Tibial nerve (tissue), 4 donors: ENCODE data around the gene ERN2.

ENCODE experiments used
- EP300 ChIP-seq, 2 donors: sonication (generic); formaldehyde crosslinking; IDR thresholded peaks; one replicate each; pipeline ENCODE4 v1.6.1; 2017; ENCODE audit warnings: antibody characterized with exemption in 2 of 2, mild to moderate bottlenecking in 1 of 2
- POLR2A ChIP-seq, 2 donors: fragments of 450-650 bp; IDR thresholded peaks; one replicate each; pipeline ENCODE4 v1.6.1; 2017; ENCODE audit warnings: antibody characterized with exemption in 2 of 2, mild to moderate bottlenecking in 2 of 2, moderate library complexity in 2 of 2
- TF ChIP-seq, protein P1 (sequence below), 5 experiments: fragments of 200-600 bp in 3 of 5; fragments of 450-650 bp in 2 of 5; sonication (generic) in 3 of 5; IDR thresholded peaks; one replicate each; pipeline ENCODE4 v1.5.1; 2016 to 2019; ENCODE audit warnings: antibody characterized with exemption in 5 of 5, mild to moderate bottlenecking in 3 of 5, moderate library complexity in 2 of 5

GRCh38 chr16:23695756-23696155 is 17.3 kb downstream of the ERN2 start:
- TF ChIP-seq, protein P1, sequence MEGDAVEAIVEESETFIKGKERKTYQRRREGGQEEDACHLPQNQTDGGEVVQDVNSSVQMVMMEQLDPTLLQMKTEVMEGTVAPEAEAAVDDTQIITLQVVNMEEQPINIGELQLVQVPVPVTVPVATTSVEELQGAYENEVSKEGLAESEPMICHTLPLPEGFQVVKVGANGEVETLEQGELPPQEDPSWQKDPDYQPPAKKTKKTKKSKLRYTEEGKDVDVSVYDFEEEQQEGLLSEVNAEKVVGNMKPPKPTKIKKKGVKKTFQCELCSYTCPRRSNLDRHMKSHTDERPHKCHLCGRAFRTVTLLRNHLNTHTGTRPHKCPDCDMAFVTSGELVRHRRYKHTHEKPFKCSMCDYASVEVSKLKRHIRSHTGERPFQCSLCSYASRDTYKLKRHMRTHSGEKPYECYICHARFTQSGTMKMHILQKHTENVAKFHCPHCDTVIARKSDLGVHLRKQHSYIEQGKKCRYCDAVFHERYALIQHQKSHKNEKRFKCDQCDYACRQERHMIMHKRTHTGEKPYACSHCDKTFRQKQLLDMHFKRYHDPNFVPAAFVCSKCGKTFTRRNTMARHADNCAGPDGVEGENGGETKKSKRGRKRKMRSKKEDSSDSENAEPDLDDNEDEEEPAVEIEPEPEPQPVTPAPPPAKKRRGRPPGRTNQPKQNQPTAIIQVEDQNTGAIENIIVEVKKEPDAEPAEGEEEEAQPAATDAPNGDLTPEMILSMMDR (IDR thresholded peaks at IDR 0.05): no peak
- no peak for TF ChIP-seq POLR2A (IDR thresholded peaks at IDR 0.05)
- no peak for TF ChIP-seq EP300 (IDR thresholded peaks at IDR 0.05)
